KMS-11 (cell line): ENCODE measurements around the gene ADGRB2.

Experiments used
- H2AFZ ChIP-seq: fragments of 200-600 bp; sonication (generic); 2 replicates; pipeline ENCODE4 v1.6.1; 2016; ENCODE audit warnings: antibody characterized with exemption, mixed run types, low read depth
- H3K27ac ChIP-seq: fragments of 200-600 bp; sonication (generic); 2 replicates; pipeline ENCODE4 v1.6.1; 2016; ENCODE audit warnings: mild to moderate bottlenecking, mixed run types
- H3K27me3 ChIP-seq: fragments of 200-600 bp; sonication (generic); 2 replicates; pipeline ENCODE4 v1.6.1; 2017; ENCODE audit warnings: mild to moderate bottlenecking, low read depth, mixed run types, moderate library complexity; ENCODE audit not compliant: insufficient read depth
- H3K36me3 ChIP-seq: fragments of 200-600 bp; sonication (generic); 2 replicates; pipeline ENCODE4 v1.6.1; 2017; ENCODE audit warnings: mild to moderate bottlenecking, mixed run types; ENCODE audit not compliant: insufficient read depth
- H3K4me1 ChIP-seq: fragments of 200-600 bp; sonication (generic); 2 replicates; pipeline ENCODE4 v1.6.1; 2016; ENCODE audit warnings: mild to moderate bottlenecking, low read depth, mixed run types; ENCODE audit not compliant: poor library complexity, severe bottlenecking
- H3K4me2 ChIP-seq: fragments of 200-600 bp; sonication (generic); 2 replicates; pipeline ENCODE4 v1.7.0; 2016; ENCODE audit warnings: mild to moderate bottlenecking, mixed run types
- H3K4me3 ChIP-seq: fragments of 200-600 bp; sonication (generic); IDR thresholded peaks from 2 replicates; pipeline ENCODE4 v1.6.1; 2017; ENCODE audit warnings: low read depth, low read length, mixed read lengths; ENCODE audit not compliant: insufficient read depth
- H3K79me2 ChIP-seq: fragments of 200-600 bp; sonication (generic); 2 replicates; pipeline ENCODE4 v1.6.1; 2016; ENCODE audit warnings: low read depth, mixed run types; ENCODE audit not compliant: insufficient read depth
- H3K9ac ChIP-seq: fragments of 200-600 bp; sonication (generic); 2 replicates; pipeline ENCODE4 v1.6.1; 2016; ENCODE audit warnings: mild to moderate bottlenecking, mixed run types
- H4K20me1 ChIP-seq: fragments of 200-600 bp; sonication (generic); 2 replicates; pipeline ENCODE4 v1.6.1; 2016; ENCODE audit warnings: mild to moderate bottlenecking, mixed run types; ENCODE audit not compliant: insufficient read depth
- CTCF ChIP-seq: fragments of 200-600 bp; sonication (generic); conservative IDR thresholded peaks from 2 replicates; pipeline ENCODE4 v1.6.1; 2017; ENCODE audit warnings: low read depth, mild to moderate bottlenecking, antibody characterized with exemption, low read length, moderate library complexity, mixed read lengths

The ADGRB2 gene

GRCh38 chr1:31735571-31735970 is 28.6 kb downstream of the ADGRB2 start:
- no peak overlapping the region for H2AFZ ChIP-seq

GRCh38 chr1:31734582-31735107 is 29.5 kb downstream of the ADGRB2 start:
- no peaks in the 10 kb centered on the region for H3K4me1 ChIP-seq
- no peaks in the 10 kb centered on the region for H3K36me3 ChIP-seq
- TF ChIP-seq CTCF = no peak
- H3K27me3 ChIP-seq = peaks cover 27% of the 10 kb centered on the region; the same call in 1 of the 2 replicates
- H3K4me3 ChIP-seq = no peak overlapping the region
- no peaks in the 10 kb centered on the region for H3K79me2 ChIP-seq
- H4K20me1 ChIP-seq = no peaks in the 10 kb centered on the region
- no peak overlapping the region for H3K27ac ChIP-seq
- H2AFZ ChIP-seq = no peak overlapping the region
- no peak overlapping the region for H3K9ac ChIP-seq
- no peak overlapping the region for H3K4me2 ChIP-seq

More at GRCh38 chr1:31735571-31735970, 28.6 kb downstream of the ADGRB2 start:
- Histone ChIP-seq H3K9ac (no peak overlapping the region), H3K27me3 (peaks cover 25% of the 10 kb centered on the region; the same call in 1 of the 2 replicates), H3K4me3 (no peak overlapping the region), H4K20me1 (no peaks in the 10 kb centered on the region), H3K4me1 (no peaks in the 10 kb centered on the region), H3K4me2 (no peak overlapping the region), H3K79me2 (no peaks in the 10 kb centered on the region), H3K36me3 (no peaks in the 10 kb centered on the region), H3K27ac (no peak overlapping the region)
- TF ChIP-seq CTCF = no peak

GRCh38 chr1:31733389-31734219 is 30.5 kb downstream of the ADGRB2 start:
- no peaks in the 10 kb centered on the region for H3K4me1 ChIP-seq
- no peaks in the 10 kb centered on the region for H3K36me3 ChIP-seq
- no peak for TF ChIP-seq CTCF
- H2AFZ ChIP-seq = no peak overlapping the region
- H3K4me3 ChIP-seq = no peak overlapping the region
- no peaks in the 10 kb centered on the region for H4K20me1 ChIP-seq
- H3K79me2 ChIP-seq = no peaks in the 10 kb centered on the region
- no peak overlapping the region for H3K9ac ChIP-seq
- no peak overlapping the region for H3K4me2 ChIP-seq
- H3K27me3 ChIP-seq = peaks cover 24% of the 10 kb centered on the region; the same call in 1 of the 2 replicates
- H3K27ac ChIP-seq = no peak overlapping the region

GRCh38 chr1:31732751-31733289 is 31.3 kb downstream of the ADGRB2 start:
- no peak overlapping the region for H3K9ac ChIP-seq

More at GRCh38 chr1:31732751-31733289, 31.3 kb downstream of the ADGRB2 start:
- Histone ChIP-seq H3K4me1 (no peaks in the 10 kb centered on the region), H3K36me3 (no peaks in the 10 kb centered on the region), H3K4me3 (no peak overlapping the region), H3K79me2 (no peaks in the 10 kb centered on the region), H3K27ac (no peak overlapping the region), H2AFZ (no peak overlapping the region), H4K20me1 (no peaks in the 10 kb centered on the region), H3K4me2 (no peak overlapping the region), H3K27me3 (peaks cover 24% of the 10 kb centered on the region; the same call in 1 of the 2 replicates)
- no peak for TF ChIP-seq CTCF
